GM19395 (cell line): ENCODE results near the gene SLC34A3.
A peak's percentile ranks its signal among the peaks of the same experiment; 100 is the strongest.
"Not testable (repeated sequence)": the region's sequence is repeated elsewhere in the genome, so short reads cannot be mapped to it uniquely, and the experiment has no call there.

Experiments
- ATAC-seq: cut with Tn5 transposase; IDR thresholded peaks from one replicate; pipeline ENCODE4 v1.9.1; 2021; ENCODE audit warnings: mild to moderate bottlenecking, moderate library complexity; ENCODE audit not compliant: unreplicated experiment

The SLC34A3 gene

DNA sequence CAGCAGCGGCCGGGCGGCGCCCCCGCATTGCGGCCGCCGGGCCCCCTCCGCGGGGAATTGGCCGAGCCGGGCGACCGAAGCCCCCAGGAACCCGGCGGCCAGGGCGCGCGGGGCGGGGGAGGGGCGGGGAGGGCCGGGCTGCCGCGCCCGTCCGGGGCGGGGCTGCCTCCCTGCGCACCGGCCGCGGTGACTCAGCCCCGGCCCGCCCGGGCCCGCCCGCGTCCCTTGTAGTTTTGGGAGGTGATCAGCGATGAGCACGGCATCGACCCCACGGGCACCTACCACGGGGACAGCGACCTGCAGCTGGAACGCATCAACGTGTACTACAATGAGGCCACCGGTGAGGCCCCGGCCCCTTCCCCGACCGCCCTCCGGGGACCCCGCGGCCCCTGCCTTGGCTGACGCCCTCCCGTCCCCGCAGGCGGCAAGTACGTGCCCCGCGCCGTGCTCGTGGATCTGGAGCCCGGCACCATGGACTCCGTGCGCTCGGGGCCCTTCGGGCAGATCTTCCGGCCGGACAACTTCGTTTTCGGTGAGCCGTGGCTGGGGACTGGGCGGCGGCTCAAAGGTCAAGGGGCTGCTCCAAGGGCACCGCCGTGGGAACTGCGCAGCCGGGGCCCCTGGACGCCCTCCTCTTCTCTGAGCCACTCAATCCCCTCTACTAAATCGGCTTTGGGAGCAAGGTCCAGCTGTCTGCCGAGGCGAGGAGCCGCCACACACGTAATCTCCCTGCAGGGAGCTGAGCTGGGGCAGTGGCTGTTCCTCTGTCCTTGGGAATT is 11.0 kb downstream of the SLC34A3 start:
- ATAC-seq: peak; percentile 7

DNA sequence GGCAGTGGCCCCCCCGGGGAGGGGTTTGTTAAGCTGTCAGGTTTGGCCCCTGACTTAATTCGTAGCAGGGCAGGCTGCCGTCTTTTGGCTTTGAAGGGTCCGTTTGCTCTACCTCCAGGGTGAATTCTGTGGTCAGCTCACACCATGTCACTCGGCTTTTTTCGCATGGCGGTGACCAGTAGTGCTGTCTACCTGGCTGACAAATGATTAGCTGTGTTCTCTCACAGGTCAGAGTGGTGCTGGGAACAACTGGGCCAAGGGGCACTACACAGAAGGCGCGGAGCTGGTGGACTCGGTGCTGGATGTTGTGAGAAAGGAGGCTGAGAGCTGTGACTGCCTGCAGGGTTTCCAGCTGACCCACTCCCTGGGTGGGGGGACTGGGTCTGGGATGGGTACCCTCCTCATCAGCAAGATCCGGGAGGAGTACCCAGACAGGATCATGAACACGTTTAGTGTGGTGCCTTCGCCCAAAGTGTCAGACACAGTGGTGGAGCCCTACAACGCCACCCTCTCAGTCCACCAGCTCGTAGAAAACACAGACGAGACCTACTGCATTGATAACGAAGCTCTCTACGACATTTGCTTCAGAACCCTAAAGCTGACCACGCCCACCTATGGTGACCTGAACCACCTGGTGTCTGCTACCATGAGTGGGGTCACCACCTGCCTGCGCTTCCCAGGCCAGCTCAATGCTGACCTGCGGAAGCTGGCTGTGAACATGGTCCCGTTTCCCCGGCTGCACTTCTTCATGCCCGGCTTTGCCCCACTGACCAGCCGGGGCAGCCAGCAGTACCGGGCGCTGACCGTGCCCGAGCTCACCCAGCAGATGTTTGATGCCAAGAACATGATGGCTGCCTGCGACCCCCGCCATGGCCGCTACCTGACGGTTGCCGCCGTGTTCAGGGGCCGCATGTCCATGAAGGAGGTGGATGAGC is 11.8 kb downstream of the SLC34A3 start:
- ATAC-seq: no peak

DNA sequence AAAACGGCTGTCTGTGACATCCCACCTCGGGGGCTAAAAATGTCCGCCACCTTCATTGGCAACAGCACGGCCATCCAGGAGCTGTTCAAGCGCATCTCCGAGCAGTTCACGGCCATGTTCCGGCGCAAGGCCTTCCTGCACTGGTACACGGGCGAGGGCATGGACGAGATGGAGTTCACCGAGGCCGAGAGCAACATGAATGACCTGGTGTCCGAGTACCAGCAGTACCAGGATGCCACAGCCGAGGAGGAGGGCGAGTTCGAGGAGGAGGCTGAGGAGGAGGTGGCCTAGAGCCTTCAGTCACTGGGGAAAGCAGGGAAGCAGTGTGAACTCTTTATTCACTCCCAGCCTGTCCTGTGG is 12.5 kb downstream of the SLC34A3 start:
- not testable (repeated sequence) for ATAC-seq

DNA sequence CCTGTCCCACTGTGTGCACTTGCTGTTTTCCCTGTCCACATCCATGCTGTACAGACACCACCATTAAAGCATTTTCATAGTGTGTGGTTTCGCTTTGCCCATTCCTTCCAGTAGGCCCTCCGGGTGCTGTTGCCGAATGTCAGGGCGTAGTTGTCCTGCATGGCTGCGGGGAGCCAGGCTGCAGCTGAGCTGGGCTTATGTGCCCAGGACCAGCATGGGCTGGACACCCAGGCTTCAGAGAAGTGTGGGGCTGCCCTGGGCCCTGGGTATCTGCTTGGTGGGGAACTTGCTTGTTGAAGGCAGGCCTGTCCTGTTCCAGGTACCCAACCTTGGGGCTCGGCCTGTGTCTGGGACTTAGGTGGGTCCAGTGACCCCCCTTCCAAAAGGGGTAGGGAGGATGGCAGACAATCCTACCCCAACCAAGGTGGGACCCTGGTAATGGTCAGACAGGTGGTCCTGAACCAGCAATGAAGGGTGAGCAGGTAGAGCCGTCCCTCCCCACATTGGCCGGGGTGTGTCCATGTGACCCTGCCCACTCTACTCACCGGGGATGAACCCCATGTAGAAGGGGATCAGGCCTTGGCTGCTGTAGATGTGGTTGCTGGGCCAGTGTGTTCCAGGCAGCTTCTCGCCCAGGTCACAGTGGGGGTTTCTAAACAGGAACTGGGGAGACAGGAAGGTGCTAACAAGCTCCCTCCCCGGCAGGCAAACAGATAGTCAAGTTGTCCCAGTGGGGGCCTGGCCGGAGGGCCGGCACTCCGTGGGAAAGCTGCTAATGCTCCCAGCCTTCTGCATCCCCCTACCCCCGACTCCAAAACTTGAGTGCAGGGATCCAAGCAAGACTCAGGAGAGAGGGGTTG is 13.2 kb downstream of the SLC34A3 start:
- ATAC-seq: no peak

DNA sequence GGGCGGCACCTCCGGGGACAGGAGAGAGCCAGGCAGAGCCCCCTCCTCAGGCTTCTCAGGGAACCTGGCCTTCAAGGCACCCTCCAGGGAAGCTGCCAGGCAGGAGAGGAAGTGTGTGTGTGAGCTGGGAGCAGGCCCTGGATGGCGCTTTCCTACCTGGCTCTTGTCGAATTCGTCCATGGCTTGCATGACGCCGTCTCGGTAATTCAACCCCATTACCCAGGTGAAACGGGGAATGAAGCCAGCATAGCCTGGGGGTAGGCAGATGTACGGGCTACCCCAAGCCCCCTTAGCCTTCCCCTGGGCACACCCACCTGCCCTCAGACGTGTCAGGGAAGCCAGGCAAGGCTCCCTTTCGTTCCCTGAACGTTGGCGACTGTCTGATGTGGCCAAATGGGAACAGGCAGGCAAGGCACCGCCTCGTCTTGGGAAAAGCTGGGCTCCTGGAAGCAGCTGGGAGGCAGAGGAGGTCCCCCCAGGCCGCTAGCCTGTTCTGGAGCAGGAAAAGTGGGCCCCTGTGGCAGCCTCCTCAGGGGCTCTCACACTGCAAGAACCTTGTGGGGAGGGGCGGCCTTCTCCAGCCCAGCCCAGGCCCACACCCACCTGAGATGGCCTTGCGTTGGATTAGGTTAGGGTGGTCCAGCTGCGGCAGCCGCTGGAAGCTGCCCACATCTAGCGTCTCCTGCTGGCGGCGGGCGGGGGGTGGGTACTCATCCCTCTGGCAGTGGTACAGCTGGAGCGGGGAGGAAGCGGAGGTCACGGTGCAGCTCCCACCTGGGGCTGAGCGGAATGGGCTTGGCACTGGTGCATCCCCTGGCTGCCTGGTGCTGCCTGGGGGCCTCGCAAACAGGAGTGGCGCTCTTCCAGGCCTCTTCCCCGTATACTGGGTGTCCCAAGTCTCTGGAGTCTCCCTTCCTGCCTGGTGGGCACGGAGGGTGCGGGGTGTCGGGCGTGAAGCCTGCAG is 14.1 kb downstream of the SLC34A3 start:
- no peak for ATAC-seq

DNA sequence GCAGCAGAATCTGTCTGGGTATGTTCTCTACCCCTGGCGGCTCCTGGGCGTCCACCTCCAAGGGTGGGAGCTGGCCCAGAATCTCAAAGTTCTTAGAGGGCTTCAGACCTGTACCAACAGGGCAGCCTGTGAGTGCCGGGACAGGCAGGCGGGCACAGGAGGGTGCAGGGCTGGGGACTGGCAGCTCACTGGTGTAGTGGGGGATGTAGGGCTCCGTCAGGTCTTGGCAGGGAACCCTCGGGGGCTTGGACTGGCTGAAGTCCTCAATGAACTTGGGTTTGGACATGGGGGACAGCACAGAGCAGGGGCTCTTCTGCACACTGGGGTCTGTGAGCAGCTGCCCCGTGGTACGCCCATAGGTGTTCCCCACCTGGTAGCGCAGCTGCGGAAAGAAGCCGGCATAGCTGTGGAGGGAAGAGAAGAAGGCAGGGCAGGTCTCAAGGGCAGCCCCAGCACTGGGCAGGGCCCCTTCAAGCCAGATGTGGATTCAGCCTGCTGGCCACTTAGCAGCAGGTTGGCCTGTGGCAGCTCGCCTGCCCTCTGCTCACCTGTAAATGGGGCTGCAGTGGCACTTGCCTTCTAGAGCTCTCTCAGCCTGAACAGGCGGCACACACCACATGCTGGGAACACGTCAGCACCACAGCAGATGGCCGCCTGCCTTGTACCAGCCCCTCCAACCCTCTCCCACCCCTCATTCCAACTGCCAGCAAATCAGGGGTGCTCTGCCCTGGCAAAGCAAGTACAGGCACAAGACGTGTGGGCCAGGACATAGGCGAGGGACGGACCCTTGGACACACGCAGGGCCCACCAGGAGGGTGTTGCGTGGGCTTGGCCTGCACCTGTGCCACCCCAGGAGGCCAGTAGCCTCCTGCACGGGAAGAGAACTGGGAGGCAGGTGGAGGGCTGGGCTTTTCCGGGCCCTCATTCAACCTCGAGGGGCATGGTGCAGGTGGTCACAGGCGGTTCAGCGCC is 15.0 kb downstream of the SLC34A3 start:
- no peak for ATAC-seq

DNA sequence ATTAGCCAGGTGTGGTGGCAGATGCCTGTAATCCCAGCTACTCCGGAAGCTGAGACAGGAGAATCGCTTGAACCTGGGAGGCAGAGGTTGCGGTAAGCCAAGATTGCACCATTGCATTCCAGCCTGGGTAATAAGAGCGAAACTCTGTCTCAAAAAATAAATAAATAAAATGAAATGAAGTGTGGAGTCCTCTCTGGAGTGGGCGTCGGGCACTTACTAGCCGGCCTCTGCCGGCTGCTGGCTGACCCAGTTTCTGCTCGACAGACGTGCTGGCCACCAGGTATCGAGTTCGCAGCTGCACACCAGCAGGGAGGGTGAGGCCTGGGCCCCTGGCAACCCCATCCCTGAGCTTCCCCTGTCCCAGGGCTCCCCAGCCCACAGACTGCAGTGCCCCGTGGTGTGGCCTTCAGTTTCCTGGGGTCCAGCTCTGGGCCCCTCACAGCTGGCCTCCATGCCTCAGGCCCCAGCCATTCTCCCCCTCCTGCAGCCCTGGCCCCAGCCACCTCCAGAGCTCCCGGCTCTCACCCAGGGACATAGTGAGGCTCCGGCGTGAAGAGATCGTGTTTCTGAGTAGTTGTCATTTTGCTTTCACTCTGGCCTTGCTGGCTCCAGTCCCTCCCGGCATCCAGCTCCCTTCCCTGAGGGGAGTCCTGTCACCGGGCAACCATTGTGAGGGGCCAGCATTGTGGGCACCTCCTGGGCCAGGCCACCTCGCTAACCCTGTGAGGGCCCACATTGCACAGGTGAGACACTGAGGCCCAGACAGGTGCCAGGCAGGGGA is 16.6 kb downstream of the SLC34A3 start:
- no peak for ATAC-seq

DNA sequence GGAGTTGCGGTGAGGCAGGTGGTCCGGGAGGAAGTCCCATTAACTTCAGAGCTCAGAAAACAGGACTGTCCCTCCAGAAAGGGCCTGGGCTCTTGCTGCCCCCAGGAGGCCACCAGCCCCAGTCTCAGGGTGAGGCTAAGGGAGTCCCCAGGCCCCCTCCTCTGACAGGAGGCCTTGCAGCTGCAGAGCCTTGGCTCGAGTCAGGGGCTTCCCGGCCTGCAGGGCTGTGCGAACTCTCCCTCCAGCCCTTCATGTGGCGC is 17.1 kb downstream of the SLC34A3 start:
- no peak for ATAC-seq

DNA sequence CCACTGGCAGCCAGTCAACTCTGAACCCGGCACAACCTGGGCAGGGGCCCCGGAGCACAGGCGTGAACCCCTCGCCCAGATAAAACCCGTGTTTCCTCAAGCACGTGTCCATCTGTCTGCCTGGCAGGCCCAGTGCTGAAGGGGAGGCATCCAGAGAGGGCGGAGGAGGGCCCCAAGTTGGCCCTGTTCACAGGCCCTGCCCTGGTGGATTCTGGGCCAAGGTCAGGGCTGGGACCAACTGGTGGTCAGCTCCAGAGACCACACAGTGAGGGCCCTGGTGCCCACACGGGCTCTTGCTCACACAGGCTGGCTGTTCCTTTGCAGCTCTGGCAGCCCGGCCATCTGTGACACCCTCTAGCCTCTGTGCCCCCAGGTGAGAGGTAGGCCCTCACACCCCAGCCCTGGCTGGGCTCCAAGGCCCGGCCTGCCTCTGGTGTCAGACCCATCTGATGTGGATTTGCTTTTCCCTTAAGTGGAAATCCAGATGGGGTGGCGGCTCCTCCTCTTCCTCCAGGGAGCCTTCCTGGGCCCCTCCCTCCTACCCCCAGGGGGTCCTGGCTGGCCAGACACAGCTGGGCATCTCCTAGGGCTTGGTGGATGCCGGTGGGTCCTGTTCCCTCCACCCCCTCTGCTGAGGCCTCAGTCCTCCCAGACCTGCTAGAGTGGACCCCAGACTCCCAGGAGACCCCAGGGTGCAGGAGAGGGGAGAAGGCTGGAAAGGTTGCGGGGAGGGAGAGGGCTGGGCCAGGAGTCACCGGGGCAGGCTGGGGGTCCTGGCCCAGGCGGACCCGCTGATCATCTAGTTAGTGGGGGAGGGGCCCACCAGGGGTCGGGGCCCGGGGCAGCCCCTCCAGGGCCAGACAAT is 19.9 kb downstream of the SLC34A3 start:
- no peak for ATAC-seq

DNA sequence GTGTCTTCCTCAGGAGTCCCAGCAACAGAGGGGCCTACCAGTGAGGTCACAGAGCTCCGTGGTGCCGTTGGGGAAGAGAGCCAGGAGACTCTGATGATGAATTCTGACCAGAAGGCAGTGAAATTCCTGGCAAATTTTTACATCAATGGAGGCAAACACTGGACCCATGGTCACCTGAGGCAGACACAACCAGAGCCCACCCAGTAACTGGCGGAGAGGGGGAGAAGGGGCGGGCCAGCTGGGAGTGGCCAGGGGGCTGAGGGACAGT is 20.4 kb downstream of the SLC34A3 start, which contains the start of gene STPG3:
Gene STPG3, plus strand, starts transcription at position 93 of the 268 bp plus-strand sequence. Its CDS starts 1 bp downstream, at position 94.
- no peak for ATAC-seq

DNA sequence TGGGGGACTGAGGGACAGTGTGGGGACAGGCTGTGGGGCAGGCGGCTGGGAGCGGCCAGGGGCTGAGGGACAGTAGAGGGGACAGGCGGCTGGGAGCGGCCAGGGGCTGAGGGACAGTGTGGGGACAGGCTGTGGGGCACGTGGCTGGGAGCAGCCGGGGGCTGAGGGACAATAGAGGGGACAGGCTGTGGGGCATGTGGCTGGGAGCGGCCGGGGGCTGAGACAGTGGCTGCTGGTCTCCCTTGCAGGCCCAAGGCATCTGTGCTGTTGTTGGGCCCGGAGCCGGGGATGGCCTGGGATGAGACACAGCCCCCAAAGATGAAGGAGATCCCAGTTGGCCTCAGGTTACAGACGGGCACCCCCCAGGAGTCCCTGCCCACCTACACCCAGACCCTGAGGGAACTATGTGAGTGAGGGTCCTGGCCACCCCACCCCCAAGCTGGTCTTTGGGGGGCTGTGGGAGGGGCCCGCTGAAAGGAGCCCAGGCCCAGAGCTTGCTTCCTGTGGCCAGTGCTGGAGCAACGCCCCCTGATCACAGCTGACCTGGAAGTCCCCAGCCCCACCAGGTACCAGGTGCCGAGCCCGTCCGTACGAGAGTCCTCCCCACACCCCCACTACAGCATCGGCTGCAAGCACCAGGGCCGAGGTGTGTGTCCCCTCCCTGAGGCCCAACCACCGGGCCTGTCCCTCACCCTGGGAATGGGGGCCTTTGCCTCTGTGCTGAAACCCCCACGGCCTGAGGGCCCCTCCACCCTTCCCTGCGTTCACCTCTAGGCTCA is 21.0 kb downstream of the SLC34A3 start:
- ATAC-seq: no peak

DNA sequence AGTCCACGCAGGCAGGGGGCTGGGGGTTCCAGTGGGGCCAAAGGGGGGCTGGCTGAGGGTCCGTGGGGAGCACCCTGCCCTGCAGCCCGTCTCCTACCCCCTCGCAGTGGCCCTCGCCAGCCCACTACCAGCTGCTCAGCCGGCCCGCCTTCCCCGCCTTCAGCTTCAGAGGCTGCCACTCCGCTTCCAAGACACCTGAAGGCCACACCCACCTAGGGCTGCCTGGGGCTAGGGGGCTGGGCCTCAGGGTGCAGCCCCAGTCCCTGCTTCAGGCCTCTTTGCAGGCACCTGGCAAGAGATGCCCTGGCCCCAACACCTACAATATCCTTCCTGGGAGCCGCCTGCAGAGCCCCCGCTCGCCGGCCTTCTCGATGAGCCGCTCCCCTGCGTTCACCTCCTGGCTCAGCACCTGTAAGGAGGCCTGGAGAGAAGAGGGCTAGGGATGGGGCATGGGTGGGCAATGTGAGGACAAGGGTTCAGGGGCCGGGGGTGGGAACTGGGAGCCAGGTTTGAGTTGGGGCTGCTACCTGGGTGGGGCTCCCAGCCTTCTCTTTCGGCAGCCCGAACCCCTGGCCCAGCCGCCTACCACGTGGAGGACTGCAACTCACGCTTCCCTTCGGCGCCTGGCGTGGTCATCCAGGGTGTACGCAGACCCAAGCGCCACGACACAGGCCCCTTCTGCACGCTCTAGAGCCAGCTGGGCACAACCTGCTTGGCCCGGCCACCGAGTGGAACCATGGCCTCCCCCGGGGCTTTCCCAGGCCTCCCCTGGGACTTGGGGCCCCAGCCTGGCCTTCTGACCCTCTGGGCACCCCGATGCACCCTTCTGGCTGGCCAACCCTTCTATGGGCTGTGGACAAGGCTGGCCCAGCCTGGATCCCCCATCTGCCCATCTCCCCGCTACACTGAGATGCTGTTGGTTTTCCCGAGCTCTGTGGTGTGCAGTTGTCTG is 22.1 kb downstream of the SLC34A3 start:
- ATAC-seq: no peak

DNA sequence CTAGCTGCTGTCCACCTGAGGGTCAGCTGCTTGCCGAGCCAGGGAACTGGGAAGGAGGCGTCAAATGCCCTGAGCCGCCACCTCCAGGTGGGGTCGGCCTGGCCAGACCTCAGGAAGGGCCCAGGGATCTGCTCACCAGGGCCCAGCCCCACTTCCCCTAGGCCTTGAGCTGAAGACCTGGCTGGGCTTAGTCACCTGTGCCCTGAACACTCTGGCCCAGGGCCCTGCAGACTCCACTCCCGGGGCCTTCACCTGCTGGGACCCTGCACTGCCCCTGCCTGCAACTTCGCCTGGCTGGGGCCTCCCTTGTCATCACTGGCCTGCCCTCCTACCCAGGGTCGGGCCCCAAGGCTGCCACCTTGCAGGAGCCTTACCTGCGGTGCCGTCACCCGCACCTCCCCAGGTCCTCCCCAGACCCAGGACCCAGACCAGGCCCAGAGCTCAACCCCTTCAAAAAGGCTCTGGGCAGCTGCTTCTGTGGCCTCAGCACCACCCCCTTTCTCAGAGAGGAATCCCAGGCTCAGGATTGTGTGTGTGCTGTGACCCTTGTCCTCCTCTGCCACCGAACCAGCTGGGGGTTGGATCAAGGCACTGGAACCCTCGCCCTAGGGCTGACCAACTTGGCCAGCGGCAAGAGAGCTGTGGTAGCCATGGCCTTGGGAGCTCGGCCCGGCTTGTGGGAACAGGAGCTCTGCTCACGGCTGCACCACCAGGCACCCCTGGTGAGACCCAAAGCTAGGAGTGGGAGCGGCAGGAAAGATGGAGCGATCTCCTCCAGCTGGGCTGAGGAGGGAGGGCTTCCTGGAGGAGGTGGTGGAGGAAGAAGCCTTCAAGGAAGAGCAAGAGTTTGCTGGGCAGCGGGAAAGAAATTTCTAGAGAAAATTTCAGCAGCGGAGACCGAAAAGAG is 23.3 kb downstream of the SLC34A3 start:
- no peak for ATAC-seq

DNA sequence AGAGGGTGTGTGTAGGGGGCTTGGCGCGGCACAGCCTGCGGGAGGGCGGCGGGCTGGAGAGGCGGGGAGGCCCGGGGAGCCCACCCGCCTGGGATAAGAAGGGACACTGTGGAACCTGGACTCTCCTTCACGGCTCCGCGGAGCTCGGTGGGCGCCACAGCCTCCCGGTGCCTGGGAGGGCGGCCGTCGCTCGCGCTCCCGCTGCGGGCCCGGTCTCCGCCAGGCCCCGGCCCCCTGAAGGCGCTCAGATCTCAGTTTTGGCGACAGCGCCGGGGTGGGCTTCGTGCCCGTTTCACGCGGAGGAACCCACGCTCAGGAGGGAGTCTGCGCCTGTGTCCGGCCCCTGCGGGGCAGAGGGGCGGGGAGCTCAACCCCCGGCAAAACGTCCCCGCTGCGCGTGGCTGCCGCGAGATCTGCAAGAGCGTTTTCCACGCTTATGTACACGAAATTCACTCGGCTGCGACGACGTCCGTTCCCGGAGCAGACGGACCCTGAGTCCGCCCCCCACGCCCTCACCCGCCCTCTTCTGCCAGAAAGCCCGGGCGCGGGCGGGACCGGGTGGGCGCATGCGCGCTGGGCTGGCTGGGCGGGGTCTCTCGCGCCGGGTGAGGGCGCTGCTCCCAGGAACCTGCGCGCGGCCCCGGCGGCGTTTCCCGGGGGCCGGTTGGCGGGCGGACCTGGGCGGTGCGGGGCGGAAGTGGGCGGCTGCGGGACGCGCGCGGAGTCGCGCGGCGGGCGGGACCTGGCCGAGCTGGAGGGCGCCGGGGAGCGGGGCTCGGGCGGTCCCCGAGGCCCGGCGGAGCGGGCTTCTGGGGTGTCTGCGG is 24.1 kb downstream of the SLC34A3 start, which contains the start of gene NELFB:
Gene NELFB, plus strand, starts transcription at position 704 of the 824 bp plus-strand sequence.
- ATAC-seq: peak; percentile 77
